NCI-H1930 (cell line): ENCODE measurements around the gene PARP6.

ENCODE experiments used
- DNase-seq, 2 experiments: peaks; one replicate each; lab custom pipeline; 2025; lab: John Stamatoyannopoulos, UW

Gene PARP6

DNA sequence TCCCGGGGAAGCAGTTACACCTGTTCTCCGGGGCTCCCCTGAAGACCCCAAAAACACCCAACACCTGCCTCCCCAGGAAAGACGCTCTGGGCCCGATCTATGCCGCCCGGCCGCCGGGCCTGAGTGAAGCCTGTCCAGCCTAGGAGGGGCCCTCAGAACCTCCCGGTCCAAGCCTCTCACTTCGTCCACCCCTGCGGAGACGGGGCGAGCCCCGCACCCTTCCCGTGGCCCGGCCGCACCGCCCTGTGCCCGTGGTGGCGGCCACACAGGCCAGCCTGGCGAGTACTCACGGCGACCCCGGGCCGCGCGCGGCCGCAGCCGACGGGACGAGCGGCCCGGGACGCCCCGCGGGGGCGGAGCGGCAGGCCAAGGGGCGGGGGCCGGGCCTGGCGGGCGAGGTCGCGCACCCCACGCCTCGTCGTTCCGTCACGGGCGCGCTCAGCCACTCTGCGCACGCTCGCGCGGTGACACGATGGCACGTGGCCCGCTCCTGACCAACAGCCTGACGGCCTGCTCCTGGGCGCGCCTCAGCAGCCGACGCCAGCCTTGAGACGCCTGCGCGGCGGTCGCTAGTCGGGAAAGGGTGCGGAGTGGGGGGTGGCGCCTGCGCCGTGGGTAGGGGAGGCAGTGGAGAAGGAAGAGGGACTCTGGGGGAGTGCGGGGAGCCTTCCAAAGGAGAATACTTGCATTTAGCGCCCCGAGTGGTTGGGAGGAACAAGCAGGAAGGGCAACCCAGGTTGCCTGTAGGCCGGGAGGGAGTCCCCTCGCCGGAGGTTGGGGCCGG lies at the start of gene PARP6:
Gene PARP6, minus strand, starts transcription at position 342 of the 784 bp plus-strand sequence. CDS start 5,077 bp downstream, outside the sequence.
- DNase-seq, result peak; percentile 83 to 84

GRCh38 chr15:72319985-72320671 lies 47.8 kb upstream of the PARP6 start, which contains the start of gene CELF6:
TSS of gene CELF6 (minus strand) at chr15:72320157. CDS start at chr15:72319874, 283 bp downstream.
- peak; percentile 84 to 87 for DNase-seq

DNA sequence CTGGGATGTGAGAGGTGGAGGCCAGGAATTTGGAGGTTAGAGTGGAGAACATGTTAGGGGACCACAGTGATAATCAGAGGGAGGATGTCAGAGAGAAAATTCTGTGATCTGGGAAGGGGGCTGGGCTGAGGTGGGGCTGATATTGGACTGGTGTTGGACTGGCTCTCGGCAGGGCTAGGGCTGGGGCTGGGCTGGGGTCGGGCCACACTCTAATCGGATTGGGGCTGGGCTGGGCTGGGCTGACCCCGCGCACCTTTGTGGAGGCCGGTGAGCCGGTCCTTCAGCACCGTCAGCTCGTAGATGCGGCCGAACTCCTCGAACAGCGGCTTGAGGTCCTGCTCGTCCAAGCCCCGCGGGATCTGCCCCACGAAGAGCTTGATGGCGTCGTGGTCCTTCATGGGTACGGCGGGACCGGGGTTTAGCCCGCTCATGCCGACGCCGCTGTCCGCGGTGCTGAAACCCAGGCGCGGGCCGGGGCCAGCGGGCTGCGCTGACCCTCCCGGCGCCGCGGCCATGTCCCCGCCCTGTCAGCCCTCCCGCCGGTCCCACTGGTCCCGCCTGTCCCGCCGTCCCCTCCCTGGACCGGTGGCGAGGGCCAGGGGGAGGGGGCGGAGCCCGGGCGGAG lies 47.1 kb upstream of the PARP6 start:
- no peak for DNase-seq

- no peak for DNase-seq
Observed at GRCh38 chr15:72318408-72318942, 46.1 kb upstream of the PARP6 start.

DNA sequence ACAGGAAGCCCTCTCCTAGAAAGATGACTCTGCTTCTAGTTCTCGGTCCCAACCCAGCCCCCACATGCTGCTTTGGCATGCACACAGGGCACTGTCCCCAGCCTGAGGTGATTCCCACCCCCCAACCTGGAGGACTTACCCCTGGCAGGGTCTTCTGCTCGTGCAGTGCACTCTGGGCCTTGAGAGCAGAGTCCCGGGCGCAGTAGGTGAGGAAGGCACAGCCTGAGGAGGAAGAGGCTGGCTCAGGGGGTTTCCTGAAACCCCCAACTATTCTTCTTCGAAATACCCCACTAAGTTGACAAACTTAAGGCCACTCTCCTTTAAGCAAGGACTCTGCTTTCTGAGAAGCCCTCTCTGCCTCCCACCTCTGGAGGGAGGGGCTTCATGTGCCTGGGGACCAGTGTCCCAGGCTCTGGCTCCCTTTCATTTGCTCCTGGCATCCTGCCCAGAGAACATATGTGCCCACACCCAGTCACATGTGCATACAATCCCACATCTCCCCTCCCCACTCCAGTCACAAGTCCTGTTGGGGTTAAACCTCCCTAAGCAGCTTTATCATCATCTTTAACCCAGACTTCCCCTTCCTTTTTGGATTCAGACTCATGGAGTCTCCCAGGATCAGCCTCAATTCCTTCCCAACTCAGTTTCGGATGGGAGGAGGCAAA lies 43.5 kb upstream of the PARP6 start:
- no peak for DNase-seq

DNA sequence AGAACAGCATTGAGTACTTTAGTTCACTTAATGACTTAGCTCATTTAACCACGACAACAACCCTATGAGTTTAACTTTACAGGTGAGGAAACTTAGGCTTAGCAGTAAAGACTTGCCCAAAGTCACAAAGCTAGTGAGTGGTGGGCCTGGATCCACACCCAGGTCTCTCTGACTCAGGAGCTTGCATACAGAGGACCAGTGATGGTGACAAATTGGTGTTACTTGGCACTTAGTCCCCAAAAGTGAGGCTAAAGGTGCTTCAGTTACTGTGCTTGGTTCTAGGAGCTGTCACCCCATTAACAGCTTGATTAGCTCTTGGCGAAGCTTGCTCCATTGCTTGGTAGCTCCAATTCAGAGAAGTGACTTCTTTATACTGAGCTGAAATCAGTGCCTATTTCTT lies 41.5 kb upstream of the PARP6 start:
- no peak for DNase-seq

DNA sequence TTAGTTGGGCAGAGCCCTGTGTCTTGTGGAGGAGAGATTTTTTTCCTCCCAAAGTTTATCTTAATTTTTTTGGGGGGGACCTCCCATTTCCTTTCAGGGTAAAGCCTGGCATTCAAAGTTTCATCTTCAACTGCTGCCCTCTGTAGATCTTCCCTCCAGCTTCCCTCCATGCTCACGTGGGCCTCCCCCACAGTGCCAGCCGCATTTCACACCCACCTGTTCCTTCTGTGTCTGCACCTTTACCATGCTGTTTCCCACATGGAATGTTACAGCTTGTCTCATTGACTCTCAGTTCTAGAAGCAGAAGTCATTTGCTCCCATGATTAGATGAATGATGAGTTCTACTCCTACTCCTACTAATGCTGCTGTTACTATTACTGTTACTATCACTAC lies 41.1 kb upstream of the PARP6 start:
- DNase-seq, result no peak

- DNase-seq, result peak; percentile 21 to 27
Observed at GRCh38 chr15:72312605-72313447, 40.5 kb upstream of the PARP6 start.

DNA sequence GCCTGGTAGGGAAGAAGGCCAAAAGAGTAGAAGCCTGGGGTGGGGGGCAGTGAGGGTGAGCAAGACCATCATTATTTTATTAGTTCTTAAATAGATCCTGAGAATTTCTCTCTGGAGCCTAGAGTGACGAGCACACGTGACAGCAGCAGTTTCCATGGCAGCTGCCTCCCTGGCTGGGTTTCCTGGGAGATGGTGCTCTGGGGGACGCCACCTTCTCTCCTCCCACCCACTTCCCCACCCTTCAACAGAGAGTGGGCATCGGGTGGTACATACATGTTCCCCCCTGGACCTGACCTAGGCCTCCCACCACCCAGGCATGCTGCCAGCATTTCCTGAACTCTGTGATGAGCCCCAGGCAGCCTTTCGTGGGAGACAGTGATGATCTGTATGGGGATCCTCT lies 34.7 kb upstream of the PARP6 start:
- DNase-seq, result no peak

- no peak for DNase-seq
Observed at GRCh38 chr15:72306211-72306785, 33.9 kb upstream of the PARP6 start.

- DNase-seq, result no peak
Observed at GRCh38 chr15:72304596-72304995, 32.2 kb upstream of the PARP6 start.

DNA sequence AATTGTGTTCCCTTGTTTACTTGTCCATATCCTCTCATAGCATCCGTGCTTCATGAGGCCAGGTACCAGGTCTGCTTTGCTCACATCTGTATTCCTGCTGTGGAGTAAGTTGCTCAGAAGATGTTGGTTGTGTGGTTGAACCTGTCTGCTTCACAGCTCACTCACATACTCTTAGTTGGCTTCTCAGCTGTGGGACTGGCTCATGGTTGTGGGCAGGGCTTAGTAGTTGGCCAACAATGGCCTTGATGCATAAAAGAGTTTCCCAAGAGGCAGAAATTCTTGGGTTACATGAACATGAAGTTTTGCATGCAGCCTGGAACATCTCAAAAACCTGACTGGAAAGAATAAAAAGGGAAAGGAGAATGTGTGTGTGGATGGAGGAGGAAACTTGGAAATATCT lies 30.6 kb upstream of the PARP6 start:
- no peak for DNase-seq

GRCh38 chr15:72289597-72290325 lies 17.4 kb upstream of the PARP6 start:
- DNase-seq, result no peak

DNA sequence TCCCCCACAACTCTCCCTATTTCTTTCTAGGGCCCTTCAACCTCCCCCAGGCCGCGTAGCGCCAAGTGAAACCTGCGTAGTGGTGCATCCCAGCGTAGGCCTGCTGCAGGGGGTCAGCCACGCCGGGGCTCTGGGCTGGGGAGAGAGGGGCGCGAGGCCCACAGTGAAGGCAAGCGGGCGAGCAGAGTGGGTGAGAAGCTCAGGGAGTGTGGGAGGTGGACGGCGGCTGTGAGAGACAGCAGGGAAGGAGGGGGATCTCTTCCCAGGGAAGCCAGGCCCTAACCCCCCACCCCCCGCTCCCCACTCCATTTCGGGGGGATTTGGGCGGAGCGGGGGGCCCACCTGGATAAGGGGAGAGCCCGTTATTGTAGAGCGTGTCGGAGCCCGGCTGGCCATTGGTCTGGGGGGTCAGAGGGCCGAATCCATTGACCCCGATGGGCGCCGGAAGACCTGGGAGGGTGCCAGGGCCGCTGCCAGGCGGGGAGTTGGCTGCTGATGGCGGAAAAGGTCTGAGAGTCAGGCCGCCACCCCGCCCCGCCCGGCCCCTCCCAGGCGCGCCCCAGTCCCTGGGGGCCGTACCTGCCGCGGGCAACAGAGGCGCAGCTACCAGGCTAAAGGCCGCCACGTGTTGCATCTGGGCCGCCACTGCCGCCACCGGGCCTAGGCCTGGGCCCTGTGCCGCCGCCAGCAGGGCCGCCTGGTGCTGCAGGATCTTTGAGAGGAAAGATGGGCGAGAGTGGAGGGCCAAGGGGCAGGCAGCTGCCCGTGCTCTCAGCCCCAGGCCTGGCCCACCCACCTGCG lies 16.6 kb upstream of the PARP6 start:
- no peak for DNase-seq

DNA sequence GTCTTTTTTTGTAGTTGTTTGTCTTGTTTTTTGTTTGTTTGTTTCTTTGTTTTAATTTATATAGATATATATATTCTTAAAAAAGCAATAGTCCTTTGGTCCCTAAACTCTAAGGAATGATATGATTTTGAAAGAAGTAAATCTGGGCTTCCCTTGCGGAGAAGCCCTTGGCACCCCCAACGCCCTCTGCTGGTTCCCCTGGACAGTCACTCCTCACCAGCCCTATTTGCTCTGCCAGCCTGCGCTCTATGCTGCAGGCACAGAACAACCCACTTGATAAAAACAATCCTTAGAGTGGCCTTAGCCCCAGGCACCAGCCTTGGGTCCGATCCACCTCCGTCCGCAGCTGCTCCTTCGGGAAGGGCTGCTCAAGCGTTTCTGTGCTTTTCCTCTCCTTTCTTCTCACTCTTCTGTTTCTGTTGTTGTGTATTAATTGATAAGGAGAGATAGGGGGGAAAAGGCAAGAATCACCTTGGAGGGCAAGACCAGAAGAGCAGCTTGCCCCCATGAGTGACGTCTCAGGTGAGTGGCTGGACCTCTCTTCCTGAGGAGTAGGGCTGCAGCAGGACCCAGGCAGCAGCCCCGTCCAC lies 13.7 kb upstream of the PARP6 start:
- DNase-seq, result no peak

GRCh38 chr15:72285402-72285801 lies 13.0 kb upstream of the PARP6 start:
- DNase-seq, result no peak

- no peak for DNase-seq
Observed at GRCh38 chr15:72284781-72285180, 12.4 kb upstream of the PARP6 start.

DNA sequence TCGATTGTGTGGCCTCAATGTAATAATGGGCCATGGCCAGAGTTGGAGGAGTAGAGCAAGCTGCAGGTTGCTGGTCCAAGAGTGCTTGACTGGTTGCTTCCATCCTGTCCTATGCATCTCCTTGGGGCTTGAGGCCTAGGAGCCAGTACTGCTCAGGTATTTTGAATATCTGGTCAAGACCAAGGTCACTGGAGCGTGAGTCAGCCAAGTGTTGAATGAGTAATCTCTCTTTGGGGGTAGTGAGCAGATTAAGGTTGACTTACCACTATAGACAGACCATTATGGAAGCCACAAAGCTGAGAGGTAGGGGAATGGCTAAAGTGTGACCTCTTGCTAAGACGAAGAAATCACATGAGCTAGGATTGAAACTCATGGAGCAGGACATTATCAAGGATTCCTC lies 9.4 kb upstream of the PARP6 start:
- no peak for DNase-seq

DNA sequence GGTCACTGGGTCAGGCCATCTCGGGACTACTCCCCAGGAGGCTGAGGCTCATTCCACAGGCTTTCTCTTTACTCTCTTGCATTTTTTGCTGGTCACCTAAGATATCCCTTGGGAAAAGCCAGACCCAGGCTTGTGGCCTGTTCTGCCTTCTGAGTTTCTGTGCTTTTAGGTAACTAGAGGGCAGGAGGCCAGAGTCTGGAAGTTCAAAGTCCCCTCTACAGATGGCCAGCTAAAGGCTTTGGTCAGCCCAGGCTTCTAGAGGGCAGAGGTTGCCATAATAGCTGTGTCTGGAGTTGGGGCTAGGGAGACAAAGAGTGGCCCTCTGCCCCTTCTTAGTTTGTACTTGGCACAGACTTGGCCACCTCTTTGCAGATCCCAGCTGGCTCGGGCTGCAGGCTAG lies 8.4 kb upstream of the PARP6 start:
- DNase-seq, result no peak
